Glomerular endothelial cell (primary cell): Measurements from ENCODE around the gene PODXL2. TPM values are rescaled to one million over a fixed set of nuclear protein-coding genes. Genes with fewer than 3 reads are reported as not detected.

ENCODE experiments used
- DNase-seq: peaks from one replicate; pipeline ENCODE4 v3.0.0-alpha.2; 2011; ENCODE audit warnings: low read depth, low spot score; ENCODE audit errors: extremely low read depth
- total RNA-seq: library from RNA; depleted of rRNA; stranded (reverse); fragments of >200 nt; gene quantifications from 2 replicates; pipeline ENCODE4 v1.2.3, GENCODE V29; 2015

Gene PODXL2
- total RNA-seq, 1 donor from 2014 or later: 20.5 TPM

GRCh38 chr3:127718245-127718915 lies 89.4 kb downstream of the PODXL2 start:
- no peak for DNase-seq

- no peak for DNase-seq
These were observed 89.9 kb downstream of the PODXL2 start for GRCh38 chr3:127718916-127719290.

- no peak for DNase-seq
These were observed 90.4 kb downstream of the PODXL2 start for GRCh38 chr3:127719369-127719768.

- DNase-seq: no peak
These were observed 91.3 kb downstream of the PODXL2 start for GRCh38 chr3:127720161-127720823.

- no peak for DNase-seq
These were observed 92.3 kb downstream of the PODXL2 start for GRCh38 chr3:127720985-127721935.

- no peak for DNase-seq
These were observed 93.3 kb downstream of the PODXL2 start for GRCh38 chr3:127722091-127722784.

Other genes with a start within 250 kb of the PODXL2 start
- gene TPRA1, start 38.5 kb upstream of the PODXL2 start, total RNA-seq: 51.9 and 59.3 TPM in 2 replicates
- gene MCM2, start 30.8 kb upstream of the PODXL2 start, total RNA-seq: 18.7 and 28.9 TPM in 2 replicates
- 10.9 and 16.7 TPM in 2 replicates for gene ABTB1, start 43.8 kb downstream of the PODXL2 start, total RNA-seq
- 59.4 and 85.0 TPM in 2 replicates for gene MGLL, start 193.3 kb downstream of the PODXL2 start, total RNA-seq